ENCODE measurements around the gene ACSS1. TPM values are rescaled to one million over a fixed set of nuclear protein-coding genes. Genes with fewer than 3 reads are reported as not detected.

The ACSS1 gene
- total and polyA plus RNA-seq, 4 donors = 11.2 to 37.3 (median 31.6) TPM

GRCh38 chr20:25022680-25023079 lies 35.3 kb downstream of the ACSS1 start:
- DNase-seq (ENCODE audit: low read depth in 4 of 6, low spot score in 6 of 6) = no peak
- H3K4me3 ChIP-seq (ENCODE audit: low read depth, low read length) = no peak overlapping the region
- peaks cover 43% of the 10 kb centered on the region for H3K36me3 ChIP-seq (ENCODE audit: control insufficient read depth, insufficient read depth, low read length)
- H3K9me3 ChIP-seq (ENCODE audit: control insufficient read depth, insufficient read depth, low read length) = no peaks in the 10 kb centered on the region
- H3K27ac ChIP-seq (ENCODE audit: low read depth, low read length) = no peak overlapping the region
- H3K4me1 ChIP-seq (ENCODE audit: control insufficient read depth, insufficient read depth, low read length) = no peaks in the 10 kb centered on the region
- H3K27me3 ChIP-seq (ENCODE audit: control insufficient read depth, insufficient read depth, low read length) = no peaks in the 10 kb centered on the region
- WGBS (ENCODE audit: insufficient coverage) = 95% methylated on average over 9 of the region's 11 CpGs

- no peak overlapping the region for H3K4me3 ChIP-seq (ENCODE audit: low read depth, low read length)
- no peak for DNase-seq (ENCODE audit: low read depth in 4 of 6, low spot score in 6 of 6)
- H3K27me3 ChIP-seq (ENCODE audit: control insufficient read depth, insufficient read depth, low read length) = no peaks in the 10 kb centered on the region
- H3K9me3 ChIP-seq (ENCODE audit: control insufficient read depth, insufficient read depth, low read length) = no peaks in the 10 kb centered on the region
- peaks cover 52% of the 10 kb centered on the region for H3K36me3 ChIP-seq (ENCODE audit: control insufficient read depth, insufficient read depth, low read length)
- WGBS (ENCODE audit: insufficient coverage) = 95% methylated on average over 6 of the region's 6 CpGs
- no peak overlapping the region for H3K27ac ChIP-seq (ENCODE audit: low read depth, low read length)
- H3K4me1 ChIP-seq (ENCODE audit: control insufficient read depth, insufficient read depth, low read length) = no peaks in the 10 kb centered on the region
Measured at GRCh38 chr20:25021336-25021735, 36.6 kb downstream of the ACSS1 start.

DNA sequence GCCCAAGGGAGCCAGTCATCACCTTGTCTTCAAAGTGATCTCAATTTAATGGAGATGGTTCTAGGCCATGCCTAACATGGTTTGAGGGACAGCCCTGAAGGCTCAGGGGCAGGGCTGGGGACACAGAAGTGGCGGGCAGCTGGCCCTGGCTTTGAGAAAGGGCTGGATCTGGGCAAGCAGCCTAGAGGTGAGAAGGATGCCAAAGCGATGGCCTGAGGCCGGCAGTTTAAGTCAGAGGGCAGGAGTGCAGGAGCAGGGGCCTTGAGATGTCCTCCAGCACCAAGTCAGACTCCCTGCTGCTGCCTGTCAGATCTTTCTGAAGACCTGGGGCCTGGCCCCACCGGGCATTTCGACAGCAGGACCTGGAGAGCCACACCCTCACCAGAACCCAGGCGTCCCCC lies 37.0 kb downstream of the ACSS1 start:
- Histone ChIP-seq H3K4me3 (ENCODE audit: low read depth, low read length) (no peak overlapping the region), H3K9me3 (ENCODE audit: control insufficient read depth, insufficient read depth, low read length) (no peaks in the 10 kb centered on the region), H3K36me3 (ENCODE audit: control insufficient read depth, insufficient read depth, low read length) (peaks cover 52% of the 10 kb centered on the region), H3K4me1 (ENCODE audit: control insufficient read depth, insufficient read depth, low read length) (no peaks in the 10 kb centered on the region), H3K27ac (ENCODE audit: low read depth, low read length) (no peak overlapping the region), H3K27me3 (ENCODE audit: control insufficient read depth, insufficient read depth, low read length) (no peaks in the 10 kb centered on the region)
- WGBS (ENCODE audit: insufficient coverage) = 91% methylated on average over 5 of the region's 6 CpGs
- no peak for DNase-seq (ENCODE audit: low read depth in 4 of 6, low spot score in 6 of 6)

DNA sequence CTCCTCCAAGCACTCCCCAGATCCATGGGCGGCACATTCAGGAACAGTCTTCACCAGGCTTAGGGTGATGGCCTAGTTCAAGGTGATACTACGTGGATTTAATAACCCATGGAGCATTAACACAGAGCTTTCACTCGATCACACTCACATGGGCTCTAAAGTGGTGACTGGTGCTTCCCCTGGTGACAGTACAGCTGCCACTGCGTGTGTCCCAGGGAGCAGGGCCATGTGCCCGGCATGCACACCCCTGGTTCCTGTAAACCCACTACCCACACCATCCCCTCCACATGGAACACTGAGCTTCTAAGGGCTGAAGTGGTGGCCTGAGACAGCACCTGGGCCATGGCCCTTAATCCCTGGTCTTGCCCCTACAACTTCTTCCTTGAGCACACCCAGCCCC lies 37.6 kb downstream of the ACSS1 start:
- H3K27me3 ChIP-seq (ENCODE audit: control insufficient read depth, insufficient read depth, low read length) = no peaks in the 10 kb centered on the region
- H3K4me3 ChIP-seq (ENCODE audit: low read depth, low read length) = no peak overlapping the region
- no peaks in the 10 kb centered on the region for H3K4me1 ChIP-seq (ENCODE audit: control insufficient read depth, insufficient read depth, low read length)
- no peak overlapping the region for H3K27ac ChIP-seq (ENCODE audit: low read depth, low read length)
- no peak for DNase-seq (ENCODE audit: low read depth in 4 of 6, low spot score in 6 of 6)
- H3K36me3 ChIP-seq (ENCODE audit: control insufficient read depth, insufficient read depth, low read length) = peaks cover 52% of the 10 kb centered on the region
- 95% methylated on average over 3 of the region's 5 CpGs for WGBS (ENCODE audit: insufficient coverage)
- no peaks in the 10 kb centered on the region for H3K9me3 ChIP-seq (ENCODE audit: control insufficient read depth, insufficient read depth, low read length)

DNA sequence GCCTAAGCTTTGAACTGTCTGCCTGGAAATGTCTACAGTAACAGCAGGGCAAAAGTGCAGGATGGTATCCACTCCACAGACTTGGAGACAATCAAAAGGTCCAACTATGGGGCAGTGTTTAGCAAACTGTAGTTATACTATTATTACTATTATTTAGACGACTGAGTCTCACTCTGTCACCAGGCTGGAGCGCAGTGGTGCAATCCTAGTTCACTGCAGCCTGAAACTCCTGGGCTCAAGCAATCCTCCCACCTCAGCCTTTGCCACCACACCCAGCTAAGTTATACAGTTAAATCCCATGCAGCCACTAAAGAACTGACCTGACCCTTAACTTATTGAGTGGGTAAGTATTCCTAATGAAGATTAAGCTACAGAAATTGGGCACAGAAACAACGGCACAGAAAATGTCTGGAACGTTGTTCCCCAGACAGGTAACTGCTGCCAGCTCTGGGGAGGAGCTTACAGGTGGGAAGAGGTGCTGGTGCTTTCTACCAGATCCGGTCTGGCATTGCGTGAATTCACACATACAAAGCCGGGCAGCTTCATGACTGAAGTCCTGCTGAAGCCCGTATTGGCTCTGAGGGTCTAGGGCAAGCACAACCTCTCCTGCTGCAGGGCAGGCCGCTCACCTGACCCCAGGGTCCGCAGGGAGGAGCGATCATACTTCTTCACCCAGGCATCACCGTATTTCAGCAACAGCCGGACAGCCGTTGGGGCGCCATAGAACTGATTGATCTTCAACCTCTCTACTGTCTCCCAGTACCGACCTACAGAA lies 38.4 kb downstream of the ACSS1 start:
- DNase-seq (ENCODE audit: low read depth in 4 of 6, low spot score in 6 of 6) = no peak
- H3K27ac ChIP-seq (ENCODE audit: low read depth, low read length) = no peak overlapping the region
- no peaks in the 10 kb centered on the region for H3K4me1 ChIP-seq (ENCODE audit: control insufficient read depth, insufficient read depth, low read length)
- H3K36me3 ChIP-seq (ENCODE audit: control insufficient read depth, insufficient read depth, low read length) = peaks cover 56% of the 10 kb centered on the region
- no peak overlapping the region for H3K4me3 ChIP-seq (ENCODE audit: low read depth, low read length)
- WGBS (ENCODE audit: insufficient coverage) = 88% methylated on average over 14 of the region's 16 CpGs
- no peaks in the 10 kb centered on the region for H3K9me3 ChIP-seq (ENCODE audit: control insufficient read depth, insufficient read depth, low read length)
- H3K27me3 ChIP-seq (ENCODE audit: control insufficient read depth, insufficient read depth, low read length) = no peaks in the 10 kb centered on the region

GRCh38 chr20:25018841-25019240 lies 39.1 kb downstream of the ACSS1 start:
- H3K4me3 ChIP-seq (ENCODE audit: low read depth, low read length) = no peak overlapping the region
- H3K9me3 ChIP-seq (ENCODE audit: control insufficient read depth, insufficient read depth, low read length) = no peaks in the 10 kb centered on the region
- no peak overlapping the region for H3K27ac ChIP-seq (ENCODE audit: low read depth, low read length)
- no peaks in the 10 kb centered on the region for H3K4me1 ChIP-seq (ENCODE audit: control insufficient read depth, insufficient read depth, low read length)
- DNase-seq (ENCODE audit: low read depth in 4 of 6, low spot score in 6 of 6) = no peak
- H3K27me3 ChIP-seq (ENCODE audit: control insufficient read depth, insufficient read depth, low read length) = no peaks in the 10 kb centered on the region
- WGBS (ENCODE audit: insufficient coverage) = 95% methylated on average over 6 of the region's 6 CpGs
- H3K36me3 ChIP-seq (ENCODE audit: control insufficient read depth, insufficient read depth, low read length) = peaks cover 55% of the 10 kb centered on the region

- Histone ChIP-seq H3K9me3 (ENCODE audit: control insufficient read depth, insufficient read depth, low read length) (no peaks in the 10 kb centered on the region), H3K36me3 (ENCODE audit: control insufficient read depth, insufficient read depth, low read length) (peaks cover 58% of the 10 kb centered on the region), H3K27me3 (ENCODE audit: control insufficient read depth, insufficient read depth, low read length) (no peaks in the 10 kb centered on the region), H3K4me3 (ENCODE audit: low read depth, low read length) (no peak overlapping the region), H3K27ac (ENCODE audit: low read depth, low read length) (no peak overlapping the region), H3K4me1 (ENCODE audit: control insufficient read depth, insufficient read depth, low read length) (no peaks in the 10 kb centered on the region)
- 80% methylated on average over 1 of the region's 2 CpGs for WGBS (ENCODE audit: insufficient coverage)
- no peak for DNase-seq (ENCODE audit: low read depth in 4 of 6, low spot score in 6 of 6)
Measured at GRCh38 chr20:25018425-25018824, 39.5 kb downstream of the ACSS1 start.

DNA sequence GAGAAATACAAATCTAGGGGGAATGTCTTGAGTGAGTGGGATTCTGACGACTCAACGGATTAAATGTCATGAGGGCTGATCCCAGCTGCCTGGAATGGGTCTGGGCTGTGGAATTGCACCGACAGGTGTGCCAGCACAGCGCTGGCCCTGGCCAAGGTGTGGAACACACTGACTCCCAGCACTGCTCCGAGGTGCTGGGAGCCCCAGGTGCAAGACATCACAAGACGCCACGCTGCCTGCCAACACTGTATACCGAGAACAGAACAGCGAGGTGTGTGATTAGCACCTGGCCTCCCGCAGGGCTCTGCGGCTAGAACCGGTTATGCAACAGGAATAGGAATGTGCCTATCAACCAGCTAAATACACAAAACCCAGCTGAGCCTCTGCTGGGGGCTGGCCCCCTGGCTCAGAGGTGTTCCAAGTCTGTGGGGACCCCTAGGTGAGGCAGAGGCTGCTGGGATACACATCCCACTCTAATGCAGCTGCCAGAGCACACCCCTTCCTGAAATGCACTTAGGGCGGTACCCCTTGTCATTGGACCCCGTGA lies 40.6 kb downstream of the ACSS1 start:
- H3K27ac ChIP-seq (ENCODE audit: low read depth, low read length) = no peak overlapping the region
- H3K9me3 ChIP-seq (ENCODE audit: control insufficient read depth, insufficient read depth, low read length) = no peaks in the 10 kb centered on the region
- H3K36me3 ChIP-seq (ENCODE audit: control insufficient read depth, insufficient read depth, low read length) = peaks cover 63% of the 10 kb centered on the region

DNA sequence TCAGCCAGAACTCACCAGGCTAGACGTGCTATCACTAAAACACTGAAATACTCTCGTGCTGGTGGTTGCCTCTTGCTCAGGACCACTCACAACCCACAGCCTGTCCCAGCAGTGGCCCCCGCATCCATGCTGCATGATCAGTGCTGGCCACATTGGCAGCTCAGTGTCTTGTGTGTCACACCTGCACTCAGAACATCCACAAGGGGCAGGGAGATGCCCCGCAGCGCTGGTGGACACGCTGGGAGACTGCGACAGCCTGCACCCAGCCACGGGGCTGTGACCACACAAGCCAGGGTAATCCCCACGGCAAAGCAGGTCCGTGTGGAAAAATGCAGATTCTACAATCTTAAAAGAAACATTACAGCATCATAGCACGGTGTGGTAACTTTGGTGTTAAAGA lies 41.5 kb downstream of the ACSS1 start:
- 92% methylated on average over 8 of the region's 11 CpGs for WGBS (ENCODE audit: insufficient coverage)
- H3K9me3 ChIP-seq (ENCODE audit: control insufficient read depth, insufficient read depth, low read length) = no peaks in the 10 kb centered on the region
- peaks cover 67% of the 10 kb centered on the region for H3K36me3 ChIP-seq (ENCODE audit: control insufficient read depth, insufficient read depth, low read length)
- H3K27ac ChIP-seq (ENCODE audit: low read depth, low read length) = no peak overlapping the region
- H3K4me1 ChIP-seq (ENCODE audit: control insufficient read depth, insufficient read depth, low read length) = no peaks in the 10 kb centered on the region
- H3K27me3 ChIP-seq (ENCODE audit: control insufficient read depth, insufficient read depth, low read length) = no peaks in the 10 kb centered on the region
- DNase-seq (ENCODE audit: low read depth in 4 of 6, low spot score in 6 of 6) = no peak
- no peak overlapping the region for H3K4me3 ChIP-seq (ENCODE audit: low read depth, low read length)

More for the DNA sequence above, 40.6 kb downstream of the ACSS1 start:
- 73% methylated on average over 14 of the region's 14 CpGs for WGBS (ENCODE audit: insufficient coverage)
- H3K27me3 ChIP-seq (ENCODE audit: control insufficient read depth, insufficient read depth, low read length) = no peaks in the 10 kb centered on the region
- H3K4me3 ChIP-seq (ENCODE audit: low read depth, low read length) = no peak overlapping the region
- no peaks in the 10 kb centered on the region for H3K4me1 ChIP-seq (ENCODE audit: control insufficient read depth, insufficient read depth, low read length)
- no peak for DNase-seq (ENCODE audit: low read depth in 4 of 6, low spot score in 6 of 6)

DNA sequence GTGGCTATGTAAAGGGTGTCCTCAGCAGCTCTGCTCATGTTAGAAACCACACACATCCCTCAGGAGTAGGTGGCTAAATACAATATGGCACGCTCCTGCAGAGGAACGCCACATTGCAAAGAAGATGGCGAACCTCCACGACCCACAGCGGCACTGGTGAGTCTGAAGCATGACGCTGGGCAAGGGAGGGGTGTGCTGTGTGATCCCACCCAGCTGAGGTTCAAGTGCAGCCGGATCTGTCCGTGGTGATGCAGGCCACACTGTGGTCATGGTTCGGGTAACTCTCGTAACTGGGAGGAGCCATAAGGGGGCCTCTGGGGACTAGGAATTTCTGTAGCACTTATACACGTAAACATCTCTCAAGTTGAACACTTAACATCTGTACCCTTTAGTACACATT lies 42.0 kb downstream of the ACSS1 start:
- Histone ChIP-seq H3K4me3 (ENCODE audit: low read depth, low read length) (no peak overlapping the region), H3K9me3 (ENCODE audit: control insufficient read depth, insufficient read depth, low read length) (no peaks in the 10 kb centered on the region), H3K36me3 (ENCODE audit: control insufficient read depth, insufficient read depth, low read length) (peaks cover 67% of the 10 kb centered on the region), H3K27me3 (ENCODE audit: control insufficient read depth, insufficient read depth, low read length) (no peaks in the 10 kb centered on the region), H3K4me1 (ENCODE audit: control insufficient read depth, insufficient read depth, low read length) (no peaks in the 10 kb centered on the region), H3K27ac (ENCODE audit: low read depth, low read length) (no peak overlapping the region)
- no peak for DNase-seq (ENCODE audit: low read depth in 4 of 6, low spot score in 6 of 6)
- WGBS (ENCODE audit: insufficient coverage) = 82% methylated on average over 10 of the region's 11 CpGs
